IPS-11a (cell line): ENCODE measurements around the gene CD72.

Experiments used
- H3K4me3 ChIP-seq: one replicate; pipeline ENCODE4 v1.5.1; 2013; ENCODE audit warnings: low read depth, low read length, control low read depth

Gene CD72

GRCh38 chr9:35618325-35618727 is at the start of gene CD72:
Gene CD72 (minus strand): TSS chr9:35618413. CDS start chr9:35618303, 110 bp downstream.
- H3K4me3 ChIP-seq, result peak within 1 kb of the TSS; percentile 66

GRCh38 chr9:35667939-35668338 is 49.7 kb upstream of the CD72 start:
- H3K4me3 ChIP-seq, result no peak overlapping the region

- no peak overlapping the region for H3K4me3 ChIP-seq
Observed at GRCh38 chr9:35666549-35666948, 48.3 kb upstream of the CD72 start.

GRCh38 chr9:35666045-35666444 is 47.8 kb upstream of the CD72 start:
- no peak overlapping the region for H3K4me3 ChIP-seq

- H3K4me3 ChIP-seq, result no peak overlapping the region
Observed at GRCh38 chr9:35665471-35665818, 47.2 kb upstream of the CD72 start.

GRCh38 chr9:35664531-35665470 is 46.6 kb upstream of the CD72 start, which contains the start of gene ARHGEF39:
Gene ARHGEF39 (minus strand): TSS chr9:35665195. CDS start chr9:35665169, 26 bp downstream.
- peak within 1 kb of the TSS; percentile 79 for H3K4me3 ChIP-seq

GRCh38 chr9:35662437-35662836 is 44.2 kb upstream of the CD72 start:
- H3K4me3 ChIP-seq, result no peak overlapping the region

- H3K4me3 ChIP-seq, result no peak overlapping the region
Observed at GRCh38 chr9:35661756-35662350, 43.6 kb upstream of the CD72 start.

- no peak overlapping the region for H3K4me3 ChIP-seq
Observed at GRCh38 chr9:35660966-35661415, 42.8 kb upstream of the CD72 start.

GRCh38 chr9:35659340-35659739 is 41.1 kb upstream of the CD72 start:
- peak overlapping the region; percentile 85 for H3K4me3 ChIP-seq

- H3K4me3 ChIP-seq, result peak overlapping the region; percentile 85
Observed at GRCh38 chr9:35658968-35659220, 40.7 kb upstream of the CD72 start.

- H3K4me3 ChIP-seq, result peak within 1 kb of the TSS; percentile 85
Observed at GRCh38 chr9:35658137-35658967, 40.1 kb upstream of the CD72 start, which contains the start of gene CCDC107. Gene CCDC107 (plus strand): TSS chr9:35658292. CDS start chr9:35658380, 88 bp downstream.

GRCh38 chr9:35657546-35658136 is 39.4 kb upstream of the CD72 start, which contains the start of gene RMRP:
Gene RMRP (minus strand): TSS chr9:35658019.
- H3K4me3 ChIP-seq, result peak within 1 kb of the TSS; percentile 85

GRCh38 chr9:35656831-35657545 is 38.8 kb upstream of the CD72 start:
- peak overlapping the region; percentile 33 for H3K4me3 ChIP-seq

GRCh38 chr9:35656348-35656747 is 38.1 kb upstream of the CD72 start:
- no peak overlapping the region for H3K4me3 ChIP-seq

- H3K4me3 ChIP-seq, result no peak overlapping the region
Observed at GRCh38 chr9:35653611-35654010, 35.4 kb upstream of the CD72 start.

- H3K4me3 ChIP-seq, result no peak overlapping the region
Observed at GRCh38 chr9:35652829-35653209, 34.6 kb upstream of the CD72 start.

- no peak overlapping the region for H3K4me3 ChIP-seq
Observed at GRCh38 chr9:35651956-35652828, 34.0 kb upstream of the CD72 start.
